Thyroid gland (tissue), 4 donors: ENCODE data around the gene RNU5D-1. TPM values are rescaled to one million over a fixed set of nuclear protein-coding genes. Genes with fewer than 3 reads are reported as not detected.

ENCODE experiments used
- DNase-seq, 2 donors: peaks; one replicate each; pipeline ENCODE4 v3.0.0-alpha.2; 2019
- H3K27ac ChIP-seq, 3 donors: fragments of 200-600 bp; sonication (generic); 1 replicate in 2 of 3; 2 replicates in 1 of 3; pipeline ENCODE4 v1.5.1; 2016 to 2019; ENCODE audit warnings: mild to moderate bottlenecking in 1 of 3, moderate library complexity in 1 of 3
- H3K27me3 ChIP-seq: fragments of 200-600 bp; sonication (generic); one replicate; pipeline ENCODE4 v1.5.1; 2019
- H3K36me3 ChIP-seq, 2 donors: fragments of 200-600 bp; sonication (generic); one replicate each; pipeline ENCODE4 v1.5.1; 2016 to 2019
- H3K4me1 ChIP-seq, 2 donors: fragments of 200-600 bp; sonication (generic); one replicate each; pipeline ENCODE4 v1.5.1; 2017 to 2019
- H3K4me3 ChIP-seq, 3 donors: fragments of 200-600 bp; sonication (generic); replicated peaks in 1 of 3; 1 replicate in 2 of 3; 2 replicates in 1 of 3; pipeline ENCODE4 v1.5.1; 2016; ENCODE audit warnings: mild to moderate bottlenecking in 1 of 3
- H3K9me3 ChIP-seq: fragments of 200-600 bp; sonication (generic); one replicate; pipeline ENCODE4 v1.5.1; 2017
- POLR2A ChIP-seq, 2 donors: fragments of 450-650 bp; IDR thresholded peaks; one replicate each; pipeline ENCODE4 v1.6.1; 2017; ENCODE audit warnings: antibody characterized with exemption in 2 of 2, mild to moderate bottlenecking in 2 of 2, moderate library complexity in 1 of 2
- WGBS, 2 donors: methylation state at CpG; one replicate each; pipeline ENCODE4 v1.1.5; 2017; 5-methylcytosine and 5-hydroxymethylcytosine counted together
- intact Hi-C: fragments of 100-400 bp; cut with DNase I; formaldehyde crosslinking; loops from one replicate; pipeline ENCODE4 v1.15.1; 2023
- total RNA-seq, 4 donors: library from RNA; depleted of rRNA; stranded (reverse); fragments of >200 nt; gene quantifications; one replicate each; pipeline ENCODE4 v1.2.3, GENCODE V29; 2016
- TF ChIP-seq, protein P1 (sequence below), 6 experiments: fragments of 200-600 bp in 3 of 6; fragments of 450-650 bp in 3 of 6; sonication (generic) in 3 of 6; IDR thresholded peaks; one replicate each; pipeline ENCODE4 v1.5.1; 2016 to 2019; ENCODE audit warnings: antibody characterized with exemption in 6 of 6, mild to moderate bottlenecking in 2 of 6, inconsistent platforms in 1 of 6, moderate library complexity in 1 of 6

RNU5D-1 gene
- total RNA-seq, 4 donors from 2014 or later, result not detected

DNA sequence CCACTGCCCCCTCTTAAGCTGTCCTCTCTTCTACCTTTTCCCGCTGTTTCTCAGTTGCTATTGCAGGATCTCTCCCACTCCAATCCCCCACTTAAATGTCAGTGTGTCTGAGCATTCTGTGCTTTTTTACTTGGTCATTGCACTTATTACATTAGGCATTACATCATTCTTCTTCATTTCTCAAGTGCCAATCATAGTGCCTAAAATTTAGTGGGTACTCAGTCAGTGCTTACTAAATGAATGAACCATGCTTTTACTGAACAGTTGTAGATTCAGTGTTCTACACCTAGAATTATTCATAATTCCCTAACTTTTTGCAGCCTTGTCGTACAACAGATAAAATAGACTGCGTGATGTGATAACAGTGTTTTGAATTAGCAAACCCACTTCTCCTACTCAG lies 37.1 kb downstream of the RNU5D-1 start:
- TF ChIP-seq POLR2A (IDR thresholded peaks at IDR 0.05), result no peak
- TF ChIP-seq, protein P1, sequence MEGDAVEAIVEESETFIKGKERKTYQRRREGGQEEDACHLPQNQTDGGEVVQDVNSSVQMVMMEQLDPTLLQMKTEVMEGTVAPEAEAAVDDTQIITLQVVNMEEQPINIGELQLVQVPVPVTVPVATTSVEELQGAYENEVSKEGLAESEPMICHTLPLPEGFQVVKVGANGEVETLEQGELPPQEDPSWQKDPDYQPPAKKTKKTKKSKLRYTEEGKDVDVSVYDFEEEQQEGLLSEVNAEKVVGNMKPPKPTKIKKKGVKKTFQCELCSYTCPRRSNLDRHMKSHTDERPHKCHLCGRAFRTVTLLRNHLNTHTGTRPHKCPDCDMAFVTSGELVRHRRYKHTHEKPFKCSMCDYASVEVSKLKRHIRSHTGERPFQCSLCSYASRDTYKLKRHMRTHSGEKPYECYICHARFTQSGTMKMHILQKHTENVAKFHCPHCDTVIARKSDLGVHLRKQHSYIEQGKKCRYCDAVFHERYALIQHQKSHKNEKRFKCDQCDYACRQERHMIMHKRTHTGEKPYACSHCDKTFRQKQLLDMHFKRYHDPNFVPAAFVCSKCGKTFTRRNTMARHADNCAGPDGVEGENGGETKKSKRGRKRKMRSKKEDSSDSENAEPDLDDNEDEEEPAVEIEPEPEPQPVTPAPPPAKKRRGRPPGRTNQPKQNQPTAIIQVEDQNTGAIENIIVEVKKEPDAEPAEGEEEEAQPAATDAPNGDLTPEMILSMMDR (IDR thresholded peaks at IDR 0.05), result no peak
- Histone ChIP-seq H3K27ac (no peak overlapping the region), H3K36me3 (no peaks in the 10 kb centered on the region), H3K4me1 (no peaks in the 10 kb centered on the region), H3K9me3 (no peaks in the 10 kb centered on the region), H3K27me3 (no peaks in the 10 kb centered on the region), H3K4me3 (no peak overlapping the region)
- no peak for DNase-seq
- intact Hi-C loops, result no loop called here
- 94 to 99% methylated on average over 3 of the region's 3 CpGs for WGBS, 2 donors

DNA sequence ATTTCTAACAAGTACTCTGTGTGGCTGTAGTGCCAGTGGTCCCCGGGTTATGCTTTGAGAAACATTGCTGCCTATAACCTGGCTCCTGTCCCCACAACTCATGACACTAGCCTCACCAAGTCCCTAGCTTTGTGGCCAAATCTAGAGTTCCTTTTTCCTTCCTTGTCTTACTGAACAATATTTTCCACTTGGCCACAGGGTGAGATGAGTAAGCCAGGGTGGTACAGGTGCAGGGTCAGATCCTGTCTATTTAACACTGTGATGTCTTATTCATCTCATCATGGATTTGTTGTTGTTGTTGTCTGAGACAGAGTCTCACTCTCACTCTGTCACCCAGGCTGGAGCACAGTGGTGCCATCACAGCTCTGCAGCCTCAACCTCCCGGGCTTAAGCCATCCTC lies 37.8 kb downstream of the RNU5D-1 start:
- H3K4me3 ChIP-seq, result no peak overlapping the region
- TF ChIP-seq, protein P1 (IDR thresholded peaks at IDR 0.05), result no peak
- no peaks in the 10 kb centered on the region for H3K27me3 ChIP-seq
- 85% methylated on average over 2 of the region's 2 CpGs for whole genome bisulfite sequencing, 2 donors
- no peak for DNase-seq
- intact Hi-C loops, result no loop called here
- H3K27ac ChIP-seq, result no peak overlapping the region
- H3K4me1 ChIP-seq, result no peaks in the 10 kb centered on the region
- H3K36me3 ChIP-seq, result no peaks in the 10 kb centered on the region
- H3K9me3 ChIP-seq, result no peaks in the 10 kb centered on the region

DNA sequence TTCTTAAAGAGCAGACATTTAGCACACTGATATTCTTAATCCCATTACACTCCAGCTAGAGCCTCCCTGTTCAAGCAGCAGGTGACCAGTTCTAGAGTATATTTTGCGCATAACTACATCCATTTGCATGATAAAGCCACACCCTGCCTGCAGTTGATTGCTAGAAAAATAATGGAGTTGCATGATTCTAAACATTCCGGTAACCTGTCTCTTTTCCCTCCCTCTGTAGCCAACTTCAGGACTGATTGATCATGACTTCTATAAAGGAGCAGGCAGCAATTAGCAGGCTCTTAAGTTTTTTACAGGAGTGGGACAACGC lies 41.6 kb downstream of the RNU5D-1 start:
- TF ChIP-seq, protein P1 (IDR thresholded peaks at IDR 0.05), result no peak
- no peak for TF ChIP-seq POLR2A (IDR thresholded peaks at IDR 0.05)
- Histone ChIP-seq H3K27ac (no peak overlapping the region), H3K4me3 (no peak overlapping the region), H3K27me3 (no peaks in the 10 kb centered on the region), H3K36me3 (no peaks in the 10 kb centered on the region), H3K9me3 (no peaks in the 10 kb centered on the region), H3K4me1 (no peaks in the 10 kb centered on the region)
- WGBS, 2 donors, result 78 to 81% methylated on average over 3 of the region's 3 CpGs
- DNase-seq, result no peak
- intact Hi-C loops, result no loop called here

DNA sequence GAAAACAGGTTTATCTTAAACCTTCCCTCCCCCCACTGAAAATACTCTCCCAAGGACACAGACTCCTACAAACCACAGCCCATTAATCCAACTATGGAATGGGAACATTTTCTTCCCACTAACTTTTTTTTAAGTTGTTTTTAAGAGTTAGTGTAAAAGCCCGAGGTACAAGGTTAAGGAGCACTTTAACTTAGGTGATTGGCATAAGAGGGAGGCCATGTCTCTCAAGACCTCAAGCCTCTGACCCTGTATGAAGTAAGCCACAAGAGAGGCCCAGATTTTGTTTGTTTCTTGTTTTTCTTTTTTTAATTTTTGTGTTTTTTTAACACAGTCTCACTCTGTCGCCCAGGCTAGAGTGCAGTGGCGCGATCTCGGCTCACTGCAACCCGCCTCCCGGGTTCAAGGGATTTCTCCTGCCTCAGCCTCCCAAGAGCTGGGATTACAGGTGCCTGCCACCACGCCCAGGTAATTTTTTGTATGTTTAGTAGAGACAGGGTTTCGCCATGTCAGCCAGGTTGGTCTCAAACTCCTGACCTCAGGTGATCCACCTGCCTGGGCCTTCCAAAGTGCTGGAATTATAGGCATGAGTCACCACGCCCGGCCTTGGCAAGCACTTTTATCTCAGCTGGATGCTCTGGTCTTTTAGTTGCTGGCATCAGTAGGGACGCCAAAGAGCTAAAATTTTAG lies 42.1 kb downstream of the RNU5D-1 start:
- H3K36me3 ChIP-seq, result no peaks in the 10 kb centered on the region
- 72 to 74% methylated on average over 12 of the region's 12 CpGs for WGBS, 2 donors
- no peak overlapping the region for H3K4me3 ChIP-seq
- TF ChIP-seq, protein P1 (IDR thresholded peaks at IDR 0.05), result no peak
- TF ChIP-seq POLR2A (IDR thresholded peaks at IDR 0.05), result no peak
- no peak overlapping the region for H3K27ac ChIP-seq
- no peaks in the 10 kb centered on the region for H3K27me3 ChIP-seq
- no peaks in the 10 kb centered on the region for H3K4me1 ChIP-seq
- DNase-seq, result no peak
- H3K9me3 ChIP-seq, result no peaks in the 10 kb centered on the region
- intact Hi-C loops, result no loop called here

DNA sequence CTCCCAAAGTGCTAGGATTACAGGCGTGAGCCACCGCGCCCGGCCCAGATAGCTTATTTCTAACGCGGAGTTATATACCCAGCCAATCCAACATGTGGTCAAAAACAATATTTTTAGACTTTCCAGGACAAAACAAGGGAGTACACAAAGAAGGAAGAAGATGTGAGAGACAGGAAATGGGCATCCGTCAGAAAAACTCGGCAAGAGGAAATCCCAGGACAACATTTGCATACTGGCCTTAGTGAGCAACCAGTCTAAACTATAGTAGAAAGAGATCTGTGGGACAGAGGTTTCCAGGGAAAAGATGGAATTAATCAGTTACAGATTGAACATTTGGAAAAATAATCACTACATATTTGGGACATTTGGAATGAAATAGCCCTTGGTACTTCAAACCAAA lies 45.1 kb downstream of the RNU5D-1 start:
- no peaks in the 10 kb centered on the region for H3K4me1 ChIP-seq
- H3K9me3 ChIP-seq, result no peaks in the 10 kb centered on the region
- DNase-seq, result no peak
- no peak overlapping the region for H3K4me3 ChIP-seq
- no peaks in the 10 kb centered on the region for H3K36me3 ChIP-seq
- no peaks in the 10 kb centered on the region for H3K27me3 ChIP-seq
- WGBS, 2 donors, result 76 to 86% methylated on average over 8 of the region's 8 CpGs
- intact Hi-C loops, result no loop called here
- no peak for TF ChIP-seq POLR2A (IDR thresholded peaks at IDR 0.05)
- TF ChIP-seq, protein P1 (IDR thresholded peaks at IDR 0.05), result no peak
- no peak overlapping the region for H3K27ac ChIP-seq
